ENCODE measurements around the gene ATIC. TPM values are rescaled to one million over a fixed set of nuclear protein-coding genes. Genes with fewer than 3 reads are reported as not detected.

The ATIC gene
- total RNA-seq, 4 donors from 2014 or later, result 20.5 to 57.6 (median 29.8) TPM

- TF ChIP-seq POLR2A (IDR thresholded peaks at IDR 0.05) (no peak), CTCF (IDR thresholded peaks at IDR 0.05) (no peak)
Measured at GRCh38 chr2:215392687-215393270, 80.9 kb downstream of the ATIC start.

GRCh38 chr2:215394102-215394805, 82.4 kb downstream of the ATIC start:
- H3K4me3 ChIP-seq, result no peak overlapping the region
- H3K4me1 ChIP-seq, result no peaks in the 10 kb centered on the region
- H3K36me3 ChIP-seq, result peaks cover 0 to 3% of the 10 kb centered on the region in 2 donors
- no peaks in the 10 kb centered on the region for H3K27me3 ChIP-seq
- DNase-seq, result no peak
- intact Hi-C loops (cut with DNase I; ENCODE audit: low total_unique reads), result no loop called here
- H3K9me3 ChIP-seq, result no peaks in the 10 kb centered on the region
- no peak for TF ChIP-seq CTCF (IDR thresholded peaks at IDR 0.05)
- TF ChIP-seq POLR2A (IDR thresholded peaks at IDR 0.05), result no peak
- no peak overlapping the region for H3K27ac ChIP-seq

More at GRCh38 chr2:215392687-215393270, 80.9 kb downstream of the ATIC start:
- Histone ChIP-seq H3K27me3 (no peaks in the 10 kb centered on the region), H3K9me3 (no peaks in the 10 kb centered on the region), H3K36me3 (peaks cover 0 to 3% of the 10 kb centered on the region in 2 donors), H3K27ac (no peak overlapping the region), H3K4me3 (no peak overlapping the region), H3K4me1 (no peaks in the 10 kb centered on the region)
- intact Hi-C loops (cut with DNase I; ENCODE audit: low total_unique reads), result no loop called here
- DNase-seq, result no peak

- Histone ChIP-seq H3K4me3 (no peak overlapping the region), H3K9me3 (no peaks in the 10 kb centered on the region), H3K4me1 (no peaks in the 10 kb centered on the region), H3K36me3 (peaks cover 0 to under 1% of the 10 kb centered on the region in 2 donors), H3K27me3 (no peaks in the 10 kb centered on the region), H3K27ac (peak overlapping the region in 1 of 2 donors; percentile 38)
- TF ChIP-seq CTCF (IDR thresholded peaks at IDR 0.05), result no peak
- no peak for TF ChIP-seq POLR2A (IDR thresholded peaks at IDR 0.05)
- intact Hi-C loops (cut with DNase I; ENCODE audit: low total_unique reads), result no loop called here
- no peak for DNase-seq
Measured at GRCh38 chr2:215395687-215396460, 84.0 kb downstream of the ATIC start.

GRCh38 chr2:215396595-215397313, 84.9 kb downstream of the ATIC start:
- intact Hi-C loops (cut with DNase I; ENCODE audit: low total_unique reads), result no loop called here
- no peaks in the 10 kb centered on the region for H3K27me3 ChIP-seq
- H3K9me3 ChIP-seq, result no peaks in the 10 kb centered on the region
- TF ChIP-seq CTCF (IDR thresholded peaks at IDR 0.05) (no peak), POLR2A (IDR thresholded peaks at IDR 0.05) (no peak)
- H3K27ac ChIP-seq, result peak overlapping the region in 1 of 2 donors; percentile 38
- DNase-seq, result no peak
- no peak overlapping the region for H3K4me3 ChIP-seq
- H3K36me3 ChIP-seq, result no peaks in the 10 kb centered on the region
- no peaks in the 10 kb centered on the region for H3K4me1 ChIP-seq

Data from uterus (tissue), 4 donors.